PC-9 (cell line): ENCODE data around the gene PANK2. TPM values are rescaled to one million over a fixed set of nuclear protein-coding genes. Genes with fewer than 3 reads are reported as not detected.

Source experiments
- BruUV-seq: library from RNA; stranded (reverse); fragments of 400-500 nt; replicated peaks from 2 replicates; lab custom pipeline; 2021; lab: Mats Ljungman, UMichigan
- CTCF ChIA-PET: fragments of 300-600 bp; sonication (Branson Sonifier 250); formaldehyde crosslinking; loops from one replicate; lab custom pipeline; 2022; ENCODE audit warnings: antibody characterized with exemption; lab: Charles Lee
- POLR2A ChIA-PET: fragments of 300-600 bp; sonication (Branson Sonifier 250); formaldehyde crosslinking; loops from one replicate; lab custom pipeline; 2022; ENCODE audit warnings: antibody characterized with exemption; ENCODE audit not compliant: unreplicated experiment; lab: Charles Lee
- DNase-seq, 2 experiments: peaks; one replicate each; pipeline versions ENCODE4 v3.0.0 to v3.0.0-alpha.2; 2015 to 2022; ENCODE audit warnings: mixed read lengths in 1 of 2
- H2AFZ ChIP-seq: fragments of 200-600 bp; sonication (generic); 2 replicates; pipeline ENCODE4 v1.8.1; 2017; ENCODE audit warnings: antibody characterized with exemption
- H3F3A ChIP-seq: fragments of 200-600 bp; sonication (generic); 2 replicates; pipeline ENCODE4 v1.8.1; 2017; ENCODE audit warnings: antibody characterized with exemption, mild to moderate bottlenecking, low read depth; ENCODE audit not compliant: insufficient read depth
- H3K27ac ChIP-seq: fragments of 200-600 bp; sonication (generic); 2 replicates; pipeline ENCODE4 v1.6.1; 2016; ENCODE audit warnings: mixed run types
- H3K27me3 ChIP-seq: fragments of 200-600 bp; sonication (generic); 2 replicates; pipeline ENCODE4 v1.6.1; 2016; ENCODE audit warnings: low read depth, mixed run types; ENCODE audit not compliant: insufficient read depth
- H3K36me3 ChIP-seq: fragments of 200-600 bp; sonication (generic); 2 replicates; pipeline ENCODE4 v1.6.1; 2016; ENCODE audit warnings: low read depth, mixed run types
- H3K4me1 ChIP-seq: fragments of 200-600 bp; sonication (generic); replicated peaks from 2 replicates; pipeline ENCODE4 v1.6.1; 2016; ENCODE audit warnings: mixed run types; ENCODE audit not compliant: insufficient read depth
- H3K4me2 ChIP-seq: fragments of 200-600 bp; sonication (generic); 2 replicates; pipeline ENCODE4 v1.6.1; 2017; ENCODE audit warnings: mixed run types
- H3K4me3 ChIP-seq: fragments of 200-600 bp; sonication (generic); 2 replicates; pipeline ENCODE4 v1.6.1; 2016; ENCODE audit warnings: mixed run types
- H3K79me2 ChIP-seq: fragments of 200-600 bp; sonication (generic); 2 replicates; pipeline ENCODE4 v1.6.1; 2017; ENCODE audit warnings: low read depth, mixed run types
- H3K9me2 ChIP-seq: fragments of 200-600 bp; sonication (generic); 2 replicates; pipeline ENCODE4 v1.8.1; 2017; ENCODE audit warnings: mild to moderate bottlenecking; ENCODE audit not compliant: insufficient read depth
- H3K9me3 ChIP-seq: fragments of 200-600 bp; sonication (generic); 2 replicates; pipeline ENCODE4 v1.8.1; 2016; ENCODE audit warnings: low read depth; ENCODE audit not compliant: insufficient read depth
- H4K20me1 ChIP-seq: fragments of 200-600 bp; sonication (generic); 2 replicates; pipeline ENCODE4 v1.8.1; 2017; ENCODE audit not compliant: insufficient read depth
- CTCF ChIP-seq: fragments of 200-600 bp; sonication (generic); conservative IDR thresholded peaks from 2 replicates; pipeline ENCODE4 v1.6.1; 2017; ENCODE audit warnings: mixed run types, antibody characterized with exemption, mild to moderate bottlenecking, moderate library complexity
- EZH2 ChIP-seq: fragments of 200-600 bp; sonication (generic); IDR thresholded peaks from 2 replicates; pipeline ENCODE4 v1.8.0; 2017; ENCODE audit warnings: antibody characterized with exemption, low read depth
- intact Hi-C: fragments of 100-400 bp; cut with micrococcal nuclease; formaldehyde crosslinking; loops from one replicate; pipeline ENCODE4 v1.10.0; 2022; ENCODE audit not compliant: unreplicated experiment
- total RNA-seq: library from RNA; stranded (reverse); gene quantifications from 2 replicates; pipeline ENCODE4 v1.2.3, GENCODE V29; 2021

The PANK2 gene
- total RNA-seq, 1 experiment from 2014 or later: 51.6 TPM

- H2AFZ ChIP-seq: no peak overlapping the region
- H3K79me2 ChIP-seq: no peaks in the 10 kb centered on the region
- H3K4me2 ChIP-seq: no peak overlapping the region
- intact Hi-C loops: no loop called here
- ChIA-PET CTCF (interaction anchor here (0.6 kb wide), 1 partner anchor 125 kb away, joined by 3 read pairs; no protein-coding TSS in a partner anchor), POLR2A (interaction anchor here (0.6 to 0.7 kb wide), 2 partner anchors 88 to 837 kb away, joined by 4 to 7 read pairs; no protein-coding TSS in a partner anchor)
- DNase-seq: no peak
- H3K27me3 ChIP-seq: no peaks in the 10 kb centered on the region
- H3K27ac ChIP-seq: no peak overlapping the region
- TF ChIP-seq CTCF (no peak), EZH2 (no peak)
- H3K9me2 ChIP-seq: no peaks in the 10 kb centered on the region
- H3K4me3 ChIP-seq: no peak overlapping the region
- peaks cover 5% of the 10 kb centered on the region; the same call in 1 of the 2 replicates for H3K36me3 ChIP-seq
- no TSS peak for BruUV-seq
- H4K20me1 ChIP-seq: no peaks in the 10 kb centered on the region
- no peaks in the 10 kb centered on the region for H3K9me3 ChIP-seq
- H3K4me1 ChIP-seq: peaks cover 10% of the 10 kb centered on the region
- peaks cover 13% of the 10 kb centered on the region; the same call in 1 of the 2 replicates for H3F3A ChIP-seq
Measured at GRCh38 chr20:3866464-3866863, 22.7 kb upstream of the PANK2 start.

GRCh38 chr20:3867802-3868201 lies 21.4 kb upstream of the PANK2 start:
- DNase-seq: no peak
- no peaks in the 10 kb centered on the region for H3K27me3 ChIP-seq
- H3F3A ChIP-seq: peaks cover 13% of the 10 kb centered on the region; the same call in 1 of the 2 replicates
- TF ChIP-seq EZH2 (no peak), CTCF (no peak)
- no peak overlapping the region for H3K4me2 ChIP-seq
- no peaks in the 10 kb centered on the region for H4K20me1 ChIP-seq
- H3K9me3 ChIP-seq: no peaks in the 10 kb centered on the region
- intact Hi-C loops: no loop called here
- no peak overlapping the region for H2AFZ ChIP-seq
- BruUV-seq: no TSS peak
- H3K4me3 ChIP-seq: no peak overlapping the region
- peaks cover 2% of the 10 kb centered on the region; the same call in 1 of the 2 replicates for H3K36me3 ChIP-seq
- H3K9me2 ChIP-seq: no peaks in the 10 kb centered on the region
- ChIA-PET POLR2A (no interaction called here), CTCF (no interaction called here)
- H3K27ac ChIP-seq: no peak overlapping the region
- no peaks in the 10 kb centered on the region for H3K79me2 ChIP-seq
- peaks cover 18% of the 10 kb centered on the region for H3K4me1 ChIP-seq

GRCh38 chr20:3869839-3870634 lies 19.1 kb upstream of the PANK2 start:
- Histone ChIP-seq H3K9me3 (no peaks in the 10 kb centered on the region), H4K20me1 (no peaks in the 10 kb centered on the region; the same call in 1 of the 2 replicates), H3K36me3 (no peaks in the 10 kb centered on the region; the same call in 1 of the 2 replicates), H3K4me1 (peaks cover 18% of the 10 kb centered on the region), H3F3A (peaks cover 16% of the 10 kb centered on the region), H3K27me3 (no peaks in the 10 kb centered on the region), H3K4me3 (no peak overlapping the region), H3K4me2 (no peak overlapping the region), H3K79me2 (no peaks in the 10 kb centered on the region), H3K27ac (peak overlapping the region; percentile 38; the same call in 1 of the 2 replicates), H2AFZ (no peak overlapping the region), H3K9me2 (no peaks in the 10 kb centered on the region)
- CTCF ChIA-PET: no interaction called here
- POLR2A ChIA-PET: interaction anchor here (0.6 kb wide), 2 partner anchors 222 to 250 kb away, joined by 3 to 4 read pairs; no protein-coding TSS in a partner anchor
- intact Hi-C loops: no loop called here
- TF ChIP-seq CTCF: no peak
- TF ChIP-seq EZH2: no peak
- peak in 1 of 2 experiments; percentile 49 for DNase-seq
- no TSS peak for BruUV-seq
